Mammary epithelial cell (primary cell): ENCODE data around the gene ITPR3.

ENCODE experiments used
- CTCF ChIP-seq, 2 donors: IDR thresholded peaks in 1 of 2; conservative IDR thresholded peaks in 1 of 2; 2 replicates each; pipeline ENCODE4 v1.5.1; 2011 to 2012; ENCODE audit warnings: inconsistent platforms in 2 of 2, low read length in 2 of 2, mild to moderate bottlenecking in 2 of 2, control low read depth in 1 of 2, low read depth in 1 of 2; ENCODE audit not compliant: insufficient read depth in 1 of 2; ENCODE audit errors: extremely low read depth in 1 of 2
- EZH2 ChIP-seq: IDR thresholded peaks from 2 replicates; pipeline ENCODE4 v1.6.1; 2012; ENCODE audit warnings: low read length, inconsistent platforms, borderline replicate concordance

GRCh38 chr6:33692760-33693158, 71.6 kb downstream of the ITPR3 start:
- no peak for TF ChIP-seq CTCF (conservative IDR thresholded peaks at IDR 0.05 in 1 of 2, IDR thresholded peaks at IDR 0.05 in 1 of 2; ENCODE audit: extremely low read depth in 1 of 2, insufficient read depth in 1 of 2, low read depth in 1 of 2, low read length in 2 of 2)
- no peak for TF ChIP-seq EZH2
